ENCODE measurements around the gene RANBP9.
A peak's percentile ranks its signal among the peaks of the same experiment; 100 is the strongest.

Gene RANBP9

GRCh38 chr6:13614926-13615791 lies 96.5 kb downstream of the RANBP9 start, which contains the start of gene NOL7:
TSS of gene NOL7 (plus strand) at chr6:13615335. CDS start at chr6:13615359, 24 bp downstream.
- TF ChIP-seq CTCF (IDR thresholded peaks at IDR 0.05; ENCODE audit: low read depth, low read length) = peak; percentile 92
- peak; percentile 98 for DNase-seq (ENCODE audit: extremely low read depth, low read depth)

- no peak for TF ChIP-seq CTCF (IDR thresholded peaks at IDR 0.05; ENCODE audit: low read depth, low read length)
- DNase-seq (ENCODE audit: extremely low read depth, low read depth) = no peak
These were observed 97.3 kb downstream of the RANBP9 start for GRCh38 chr6:13614126-13614925.

DNA sequence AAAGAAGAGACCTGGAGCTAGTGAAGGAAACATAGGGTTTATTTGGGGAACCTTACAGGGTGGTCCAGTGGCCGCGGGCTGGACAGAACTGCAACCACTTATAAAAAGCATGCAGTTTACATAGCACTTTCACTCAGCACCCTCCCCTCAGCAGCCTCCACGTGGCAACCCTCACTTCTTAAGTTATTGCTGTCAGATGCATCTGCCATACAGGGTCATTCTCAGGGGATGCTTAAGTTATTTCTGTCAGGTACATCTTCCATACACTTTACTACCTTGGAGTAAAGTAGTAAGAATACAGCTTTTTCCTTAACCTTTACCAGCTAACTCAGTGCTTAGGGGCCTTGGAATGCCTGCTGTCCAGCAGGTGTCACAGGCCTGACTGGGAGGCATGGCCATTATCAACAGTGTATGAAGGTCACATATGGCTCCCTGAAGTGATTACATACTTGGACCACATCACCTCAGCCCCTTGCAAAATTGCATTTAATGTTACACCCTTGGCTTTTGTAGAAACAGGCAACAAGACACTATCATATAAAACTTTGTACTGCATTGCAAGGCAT lies 98.5 kb downstream of the RANBP9 start:
- DNase-seq (ENCODE audit: extremely low read depth, low read depth) = no peak
- TF ChIP-seq CTCF (IDR thresholded peaks at IDR 0.05; ENCODE audit: low read depth, low read length) = no peak

DNA sequence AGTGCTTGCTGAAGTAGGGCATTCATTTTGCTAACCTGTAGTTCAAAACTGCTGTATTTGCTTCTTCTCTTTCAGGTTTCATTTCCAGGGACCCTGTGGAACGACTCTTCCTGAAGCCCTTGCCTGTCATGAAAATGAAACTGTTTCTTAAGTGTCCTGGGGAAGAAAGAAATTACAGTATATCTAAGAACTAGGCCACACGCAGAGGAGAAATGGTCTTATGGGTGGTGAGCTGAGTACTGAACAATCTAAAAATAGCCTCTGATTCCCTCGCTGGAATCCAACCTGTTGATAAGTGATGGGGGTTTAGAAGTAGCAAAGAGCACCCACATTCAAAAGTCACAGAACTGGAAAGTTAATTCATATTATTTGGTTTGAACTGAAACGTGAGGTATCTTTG lies 99.9 kb downstream of the RANBP9 start:
- DNase-seq (ENCODE audit: extremely low read depth, low read depth) = no peak
- no peak for TF ChIP-seq CTCF (IDR thresholded peaks at IDR 0.05; ENCODE audit: low read depth, low read length)

DNA sequence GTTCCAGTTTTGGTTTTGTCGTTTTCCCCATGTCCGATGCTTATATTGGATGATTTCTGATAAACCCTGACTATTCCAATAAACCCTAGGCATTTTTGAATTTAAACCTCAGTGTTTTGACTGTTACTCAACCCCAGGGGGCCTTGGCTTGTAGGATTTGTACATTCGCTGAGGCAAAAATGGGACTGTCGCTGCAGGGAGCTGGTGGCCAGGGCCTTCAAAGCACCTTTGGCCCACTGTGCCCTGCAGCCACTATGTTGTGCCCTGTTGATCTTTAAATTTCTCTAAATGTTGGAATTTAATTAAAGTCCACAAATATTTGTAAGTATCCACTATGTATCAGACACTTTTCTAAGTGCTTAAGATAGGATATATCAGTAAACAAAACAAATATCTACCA lies 106.0 kb downstream of the RANBP9 start:
- TF ChIP-seq CTCF (IDR thresholded peaks at IDR 0.05; ENCODE audit: low read depth, low read length) = no peak
- no peak for DNase-seq (ENCODE audit: extremely low read depth, low read depth)

DNA sequence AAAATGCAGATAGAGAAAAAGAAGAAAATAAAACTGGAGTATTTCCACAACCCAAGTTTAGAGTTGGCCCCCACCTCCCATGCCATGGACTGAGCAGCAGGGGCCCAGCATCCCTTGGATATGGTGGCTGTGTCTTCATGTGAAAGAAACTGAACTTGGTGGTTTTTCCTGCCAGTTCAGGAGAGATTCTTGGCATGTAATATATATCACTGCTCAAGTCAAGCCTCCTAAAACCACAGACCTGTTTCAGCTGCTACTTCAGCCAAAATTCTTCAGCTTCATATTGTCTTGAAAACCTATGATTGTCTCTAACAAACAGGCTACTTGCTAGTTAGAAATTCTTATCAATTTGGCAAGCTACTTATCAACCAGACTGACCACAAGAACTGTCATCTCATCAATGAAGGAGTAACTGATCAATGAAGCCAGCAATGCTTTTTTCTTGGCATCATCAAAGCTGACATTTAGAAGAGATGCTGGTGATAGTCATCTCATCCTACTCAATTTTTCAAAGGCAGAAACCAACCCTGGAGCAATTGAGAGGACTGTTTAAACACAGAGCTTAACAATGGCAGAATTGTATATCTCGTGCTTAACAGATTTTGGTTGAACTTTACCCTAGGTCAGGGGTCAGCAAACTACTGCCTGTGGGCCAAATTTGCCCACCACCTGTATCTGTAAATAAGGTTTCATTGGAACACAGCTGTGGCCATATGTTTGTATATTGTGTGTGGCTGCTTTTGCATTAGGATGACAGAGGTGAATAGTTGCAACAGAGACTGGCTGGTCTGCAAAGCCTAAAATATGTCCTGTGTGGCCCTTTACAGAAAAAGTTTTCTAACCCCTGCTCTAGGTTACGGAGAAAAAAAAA lies 106.9 kb downstream of the RANBP9 start:
- TF ChIP-seq CTCF (IDR thresholded peaks at IDR 0.05; ENCODE audit: low read depth, low read length) = no peak

More for the DNA sequence above, 106.9 kb downstream of the RANBP9 start:
- DNase-seq (ENCODE audit: extremely low read depth, low read depth) = no peak

Measured in AG09319 (cell line).